ENCODE data around the gene RAD18. TPM values are rescaled to one million over a fixed set of nuclear protein-coding genes. Genes with fewer than 3 reads are reported as not detected.

Gene RAD18
- total RNA-seq, 1 donor = 7.6 TPM

DNA sequence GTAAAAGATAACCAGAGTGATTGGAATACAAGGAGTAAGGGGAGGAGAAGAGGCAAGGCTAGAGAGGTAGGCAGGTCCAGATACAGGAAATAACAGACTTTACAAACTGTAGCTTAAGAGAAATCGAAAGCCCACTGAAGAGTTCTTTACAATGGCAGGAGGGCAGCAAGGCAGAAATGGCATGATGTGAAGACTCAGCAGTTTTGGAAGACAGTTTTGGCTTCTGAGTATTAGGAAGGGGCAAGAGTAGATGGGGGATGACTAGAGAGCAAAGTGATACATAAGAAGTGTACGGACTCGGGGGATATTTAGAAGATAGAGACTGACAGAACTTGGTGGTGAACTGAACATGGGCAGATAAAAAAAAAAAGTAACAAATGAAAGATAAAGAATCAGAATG is 54.1 kb downstream of the RAD18 start:
- no peaks in the 10 kb centered on the region for H3K27me3 ChIP-seq (ENCODE audit: insufficient read depth, low read length)
- no peaks in the 10 kb centered on the region for H3K9me3 ChIP-seq (ENCODE audit: low read depth, low read length)
- no peaks in the 10 kb centered on the region for H3K4me1 ChIP-seq (ENCODE audit: insufficient read depth, low read length)
- peaks cover 2% of the 10 kb centered on the region for H3K36me3 ChIP-seq (ENCODE audit: insufficient read depth, low read length)
- H2AFZ ChIP-seq (ENCODE audit: low read length) = no peak overlapping the region
- H3K79me2 ChIP-seq (ENCODE audit: insufficient read depth, low read length) = no peaks in the 10 kb centered on the region
- DNase-seq (ENCODE audit: insufficient read length, low spot score, missing footprints) = no peak
- H3K27ac ChIP-seq (ENCODE audit: low read depth, low read length) = no peak overlapping the region
- H3K4me2 ChIP-seq (ENCODE audit: insufficient read depth, low read length) = no peak overlapping the region
- H3K4me3 ChIP-seq (ENCODE audit: insufficient read depth, low read length) = no peak overlapping the region
- TF ChIP-seq, protein P1, sequence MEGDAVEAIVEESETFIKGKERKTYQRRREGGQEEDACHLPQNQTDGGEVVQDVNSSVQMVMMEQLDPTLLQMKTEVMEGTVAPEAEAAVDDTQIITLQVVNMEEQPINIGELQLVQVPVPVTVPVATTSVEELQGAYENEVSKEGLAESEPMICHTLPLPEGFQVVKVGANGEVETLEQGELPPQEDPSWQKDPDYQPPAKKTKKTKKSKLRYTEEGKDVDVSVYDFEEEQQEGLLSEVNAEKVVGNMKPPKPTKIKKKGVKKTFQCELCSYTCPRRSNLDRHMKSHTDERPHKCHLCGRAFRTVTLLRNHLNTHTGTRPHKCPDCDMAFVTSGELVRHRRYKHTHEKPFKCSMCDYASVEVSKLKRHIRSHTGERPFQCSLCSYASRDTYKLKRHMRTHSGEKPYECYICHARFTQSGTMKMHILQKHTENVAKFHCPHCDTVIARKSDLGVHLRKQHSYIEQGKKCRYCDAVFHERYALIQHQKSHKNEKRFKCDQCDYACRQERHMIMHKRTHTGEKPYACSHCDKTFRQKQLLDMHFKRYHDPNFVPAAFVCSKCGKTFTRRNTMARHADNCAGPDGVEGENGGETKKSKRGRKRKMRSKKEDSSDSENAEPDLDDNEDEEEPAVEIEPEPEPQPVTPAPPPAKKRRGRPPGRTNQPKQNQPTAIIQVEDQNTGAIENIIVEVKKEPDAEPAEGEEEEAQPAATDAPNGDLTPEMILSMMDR (IDR thresholded peaks at IDR 0.05; ENCODE audit: extremely low read depth, low read depth, low read length) = no peak
- H4K20me1 ChIP-seq (ENCODE audit: insufficient read depth, low read length) = no peaks in the 10 kb centered on the region

DNA sequence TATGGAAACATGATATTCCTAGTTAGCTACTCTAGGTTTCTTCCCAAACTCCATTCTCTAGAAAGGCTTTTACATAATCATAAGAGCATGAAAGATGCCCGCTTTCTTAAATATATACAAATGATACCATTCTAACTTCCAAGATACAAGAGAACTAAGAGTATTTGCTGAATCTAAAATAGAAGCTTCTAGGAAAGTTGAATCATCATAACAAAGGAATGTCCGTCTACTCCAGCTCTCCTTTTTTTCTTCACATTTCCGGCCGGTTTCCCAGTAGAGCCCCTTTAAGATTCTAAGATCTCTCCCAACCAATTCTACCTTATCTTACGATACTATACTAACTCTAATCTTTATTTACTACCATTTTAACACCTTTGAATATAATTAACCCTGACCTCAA is 60.1 kb downstream of the RAD18 start:
- no peak overlapping the region for H3K4me3 ChIP-seq (ENCODE audit: insufficient read depth, low read length)
- H3K27ac ChIP-seq (ENCODE audit: low read depth, low read length) = no peak overlapping the region
- TF ChIP-seq, protein P1 (IDR thresholded peaks at IDR 0.05; ENCODE audit: extremely low read depth, low read depth, low read length) = no peak
- no peak overlapping the region for H3K4me2 ChIP-seq (ENCODE audit: insufficient read depth, low read length)
- H2AFZ ChIP-seq (ENCODE audit: low read length) = no peak overlapping the region
- H3K27me3 ChIP-seq (ENCODE audit: insufficient read depth, low read length) = no peaks in the 10 kb centered on the region
- H3K36me3 ChIP-seq (ENCODE audit: insufficient read depth, low read length) = peaks cover 8% of the 10 kb centered on the region
- H3K79me2 ChIP-seq (ENCODE audit: insufficient read depth, low read length) = no peaks in the 10 kb centered on the region
- H3K4me1 ChIP-seq (ENCODE audit: insufficient read depth, low read length) = peaks cover 12% of the 10 kb centered on the region
- H3K9me3 ChIP-seq (ENCODE audit: low read depth, low read length) = no peaks in the 10 kb centered on the region
- DNase-seq (ENCODE audit: insufficient read length, low spot score, missing footprints) = no peak
- no peaks in the 10 kb centered on the region for H4K20me1 ChIP-seq (ENCODE audit: insufficient read depth, low read length)

DNA sequence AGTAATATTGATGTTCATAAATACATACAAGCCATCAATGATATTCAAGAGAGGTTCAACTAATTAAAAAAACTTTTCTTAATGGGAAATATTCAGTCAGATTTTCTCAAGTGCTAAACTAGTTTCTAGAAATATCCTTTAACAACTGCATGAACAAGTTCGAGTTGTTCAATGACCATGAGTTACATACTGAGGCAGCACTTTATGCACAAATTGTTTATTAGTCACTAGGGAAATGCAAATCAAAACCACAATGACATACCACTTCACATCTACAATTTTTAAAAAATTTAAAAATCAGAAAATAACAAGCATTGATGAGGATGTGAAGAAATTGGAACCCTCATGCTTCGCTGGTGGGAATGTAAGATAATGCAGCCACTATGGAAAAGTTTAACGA is 62.4 kb downstream of the RAD18 start:
- H3K27me3 ChIP-seq (ENCODE audit: insufficient read depth, low read length) = no peaks in the 10 kb centered on the region
- H4K20me1 ChIP-seq (ENCODE audit: insufficient read depth, low read length) = no peaks in the 10 kb centered on the region
- H3K36me3 ChIP-seq (ENCODE audit: insufficient read depth, low read length) = peaks cover 6% of the 10 kb centered on the region
- H2AFZ ChIP-seq (ENCODE audit: low read length) = no peak overlapping the region
- H3K4me1 ChIP-seq (ENCODE audit: insufficient read depth, low read length) = peaks cover 12% of the 10 kb centered on the region
- H3K79me2 ChIP-seq (ENCODE audit: insufficient read depth, low read length) = no peaks in the 10 kb centered on the region
- H3K4me3 ChIP-seq (ENCODE audit: insufficient read depth, low read length) = no peak overlapping the region
- no peak for DNase-seq (ENCODE audit: insufficient read length, low spot score, missing footprints)
- no peak overlapping the region for H3K27ac ChIP-seq (ENCODE audit: low read depth, low read length)
- H3K9me3 ChIP-seq (ENCODE audit: low read depth, low read length) = no peaks in the 10 kb centered on the region
- TF ChIP-seq, protein P1 (IDR thresholded peaks at IDR 0.05; ENCODE audit: extremely low read depth, low read depth, low read length) = no peak
- H3K4me2 ChIP-seq (ENCODE audit: insufficient read depth, low read length) = no peak overlapping the region

DNA sequence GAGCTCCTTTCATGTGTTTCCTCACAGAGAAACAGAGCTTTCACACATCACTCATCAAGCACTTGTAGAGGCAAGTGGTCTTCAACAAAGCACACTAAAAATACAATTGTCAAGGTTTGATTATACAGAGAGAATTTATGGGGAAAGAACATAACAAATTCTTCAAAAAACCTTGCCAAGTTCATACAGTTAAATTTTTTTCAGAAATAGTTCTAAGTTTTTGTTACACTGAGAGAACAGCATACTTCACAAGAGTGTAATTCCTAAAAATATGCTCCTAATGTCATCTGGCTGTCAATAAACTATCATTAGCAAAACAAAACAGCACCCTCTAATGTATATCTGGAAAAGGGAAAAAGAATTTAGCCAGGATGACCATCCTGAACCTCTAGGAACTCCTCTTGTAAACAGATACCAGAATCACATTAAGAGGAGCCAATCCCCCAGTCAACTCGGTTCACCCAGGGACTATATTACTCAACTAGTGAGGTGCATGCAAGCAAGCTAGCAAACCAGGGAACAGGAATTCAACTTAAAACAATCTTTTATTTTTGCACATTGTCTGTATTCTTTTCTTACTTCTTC is 63.3 kb downstream of the RAD18 start:
- H4K20me1 ChIP-seq (ENCODE audit: insufficient read depth, low read length) = no peaks in the 10 kb centered on the region
- no peak overlapping the region for H3K4me2 ChIP-seq (ENCODE audit: insufficient read depth, low read length)
- H3K36me3 ChIP-seq (ENCODE audit: insufficient read depth, low read length) = peaks cover 6% of the 10 kb centered on the region
- H2AFZ ChIP-seq (ENCODE audit: low read length) = no peak overlapping the region
- H3K4me3 ChIP-seq (ENCODE audit: insufficient read depth, low read length) = no peak overlapping the region
- DNase-seq (ENCODE audit: insufficient read length, low spot score, missing footprints) = no peak
- no peaks in the 10 kb centered on the region for H3K9me3 ChIP-seq (ENCODE audit: low read depth, low read length)
- TF ChIP-seq, protein P1 (IDR thresholded peaks at IDR 0.05; ENCODE audit: extremely low read depth, low read depth, low read length) = no peak
- H3K79me2 ChIP-seq (ENCODE audit: insufficient read depth, low read length) = no peaks in the 10 kb centered on the region
- peak overlapping the region; percentile 12 for H3K27ac ChIP-seq (ENCODE audit: low read depth, low read length)
- H3K27me3 ChIP-seq (ENCODE audit: insufficient read depth, low read length) = no peaks in the 10 kb centered on the region
- H3K4me1 ChIP-seq (ENCODE audit: insufficient read depth, low read length) = peaks cover 12% of the 10 kb centered on the region
